ENCODE measurements around the gene MATK.

The MATK gene

GRCh38 chr19:3751236-3751635, 34.9 kb downstream of the MATK start:
- DNase-seq: no peak

- DNase-seq: no peak
Observed at GRCh38 chr19:3750211-3750610, 36.0 kb downstream of the MATK start.

- DNase-seq: no peak
Observed at GRCh38 chr19:3748965-3749364, 37.2 kb downstream of the MATK start.

GRCh38 chr19:3746371-3747056, 39.7 kb downstream of the MATK start:
- DNase-seq: no peak

- DNase-seq: no peak
Observed at GRCh38 chr19:3745363-3746045, 40.7 kb downstream of the MATK start.

- DNase-seq: no peak
Observed at GRCh38 chr19:3743486-3743885, 42.7 kb downstream of the MATK start.

GRCh38 chr19:3740431-3740830, 45.8 kb downstream of the MATK start:
- DNase-seq: no peak

- no peak for DNase-seq
Observed at GRCh38 chr19:3738477-3739220, 47.5 kb downstream of the MATK start.

GRCh38 chr19:3737487-3738205, 48.5 kb downstream of the MATK start:
- no peak for DNase-seq

GRCh38 chr19:3736106-3736724, 50.0 kb downstream of the MATK start:
- DNase-seq: no peak

GRCh38 chr19:3734310-3734600, 51.9 kb downstream of the MATK start:
- DNase-seq: no peak

GRCh38 chr19:3733549-3734309, 52.5 kb downstream of the MATK start:
- no peak for DNase-seq

GRCh38 chr19:3732108-3732507, 54.1 kb downstream of the MATK start:
- DNase-seq: no peak

GRCh38 chr19:3730457-3730958, 55.7 kb downstream of the MATK start:
- DNase-seq: no peak
